T-helper 1 cell treated with Interleukin-12 subunit alpha and Interleukin-12 subunit beta and Interleukin-4 antibody, amounts not matched to agents 30 ng/mL and 1 ng/mL, for 36 hours (primary cell): ENCODE data around the gene NRN1. TPM values are rescaled to one million over a fixed set of nuclear protein-coding genes. Genes with fewer than 3 reads are reported as not detected.
"Not testable (repeated sequence)": the region's sequence is repeated elsewhere in the genome, so short reads cannot be mapped to it uniquely, and the experiment has no call there.

Experiments
- intact Hi-C: fragments of 100-400 bp; cut with micrococcal nuclease; formaldehyde crosslinking; loops from one replicate; pipeline ENCODE4 v1.15.1; 2024
- total RNA-seq: library from RNA; stranded (reverse); gene quantifications from 2 replicates; pipeline ENCODE4 v1.2.3, GENCODE V29; 2022

Gene NRN1
- total RNA-seq, 1 donor from 2014 or later, result 3.1 TPM

DNA sequence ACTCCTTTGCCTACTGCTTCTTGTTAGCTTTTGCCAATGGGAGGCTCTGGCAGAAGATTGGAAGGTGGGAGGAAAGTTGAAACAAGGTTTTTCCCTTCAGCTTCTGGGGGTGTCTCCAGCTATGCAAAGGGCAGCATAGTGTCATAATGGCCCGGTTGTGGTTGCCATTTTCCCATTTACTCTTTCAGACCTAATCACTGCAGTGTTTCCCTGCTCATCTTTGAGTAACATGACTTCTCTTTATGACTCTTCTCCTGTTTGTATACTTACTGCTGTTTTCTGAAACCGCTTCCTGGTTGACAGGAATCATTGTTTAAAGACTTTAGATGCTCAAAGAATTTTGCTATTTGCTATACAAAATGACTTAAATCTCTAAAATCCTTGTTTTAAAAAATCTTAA lies 19.9 kb downstream of the NRN1 start:
- intact Hi-C loops, result loop anchor here (10.0 kb wide), 1 partner anchor 812 kb away; no protein-coding TSS in a partner anchor

DNA sequence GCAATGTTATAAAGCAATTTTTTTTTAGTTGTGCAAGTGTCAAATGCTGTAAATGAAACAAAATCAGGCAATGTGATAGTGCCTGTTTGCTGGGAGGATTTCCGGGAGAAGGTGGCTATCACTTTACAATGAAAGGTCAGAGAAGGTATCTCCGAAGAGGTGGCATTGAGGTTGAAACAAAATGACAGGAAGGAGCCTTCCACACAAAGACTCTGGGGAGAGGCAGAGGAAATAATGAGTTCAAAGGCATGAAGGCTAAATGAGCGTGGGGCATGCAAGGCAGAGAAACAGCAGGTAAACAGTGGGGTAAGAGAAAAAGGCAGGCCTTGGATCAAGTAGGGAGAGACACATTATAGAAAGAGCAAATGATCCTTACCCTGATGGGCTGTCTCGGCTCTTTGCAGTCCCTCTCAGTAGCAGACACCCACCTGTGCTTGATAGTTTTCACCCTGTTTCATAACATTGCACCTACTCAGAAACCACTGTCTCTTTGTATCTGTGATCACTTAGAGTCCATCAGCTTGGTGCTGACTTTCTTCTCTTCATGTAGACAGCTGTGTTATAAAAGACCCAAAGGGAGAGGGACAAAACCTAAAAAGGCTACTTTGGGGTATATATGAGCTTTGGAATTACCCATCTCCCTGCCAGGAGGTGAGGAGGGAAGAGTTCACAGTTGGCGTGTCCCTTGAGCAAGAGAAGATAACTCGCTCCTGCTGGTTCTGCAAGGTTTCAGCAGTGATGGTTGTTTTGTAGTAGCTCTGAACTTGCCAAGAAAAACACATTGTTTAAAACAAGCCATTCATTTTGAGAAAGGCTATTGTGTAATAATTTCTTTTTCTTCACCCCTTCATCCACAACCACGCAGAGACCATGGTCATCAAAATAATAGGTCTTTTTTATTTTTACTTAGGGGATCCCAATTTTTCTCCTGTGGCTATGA lies 22.3 kb downstream of the NRN1 start:
- intact Hi-C loops, result loop anchor here (5.0 to 10.0 kb wide), 3 partner anchors 172 to 810 kb away; no protein-coding TSS in a partner anchor

DNA sequence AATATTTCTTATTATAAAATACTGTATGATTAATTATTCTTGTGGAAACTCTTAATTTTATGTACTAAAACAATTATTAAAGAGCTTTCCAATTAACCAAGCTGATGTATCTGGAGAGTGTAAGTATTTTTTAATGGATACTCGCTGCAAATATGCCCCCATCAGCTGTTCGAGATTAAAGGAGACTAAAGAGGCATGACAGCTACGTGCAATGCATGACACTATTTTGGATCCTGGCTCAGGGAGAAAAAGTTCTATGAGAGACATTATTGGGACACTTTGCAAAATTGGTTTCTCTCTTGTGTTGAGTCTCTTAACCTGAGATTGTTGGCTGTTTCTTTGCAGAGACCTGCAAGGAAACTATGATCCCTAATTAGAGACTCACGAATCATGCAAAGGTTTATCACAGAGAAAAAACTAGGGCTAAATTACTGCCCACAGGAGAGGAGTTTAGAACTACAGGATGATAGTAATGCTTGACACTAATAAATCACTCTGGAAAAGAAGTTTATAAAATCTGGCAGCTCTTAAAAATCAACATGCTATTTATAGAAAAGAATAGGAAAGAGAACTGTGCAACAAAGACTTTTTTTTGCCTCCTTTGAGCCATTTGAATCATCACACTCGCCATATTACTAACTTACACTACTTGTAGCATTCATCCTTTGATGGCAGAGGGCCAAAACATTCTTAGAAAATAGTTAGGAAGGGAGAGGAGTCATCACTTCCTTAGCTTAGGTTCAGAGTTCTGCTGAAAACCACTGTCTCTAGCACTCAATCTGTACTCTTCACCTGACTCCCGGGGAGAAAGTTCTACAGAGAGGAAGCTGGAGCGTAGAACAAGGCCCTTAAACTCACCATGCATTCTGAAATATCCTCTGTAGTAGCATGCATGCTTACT lies 25.3 kb downstream of the NRN1 start:
- intact Hi-C loops, result loop anchor here (5.0 to 10.0 kb wide), 3 partner anchors 169 to 807 kb away; no protein-coding TSS in a partner anchor

DNA sequence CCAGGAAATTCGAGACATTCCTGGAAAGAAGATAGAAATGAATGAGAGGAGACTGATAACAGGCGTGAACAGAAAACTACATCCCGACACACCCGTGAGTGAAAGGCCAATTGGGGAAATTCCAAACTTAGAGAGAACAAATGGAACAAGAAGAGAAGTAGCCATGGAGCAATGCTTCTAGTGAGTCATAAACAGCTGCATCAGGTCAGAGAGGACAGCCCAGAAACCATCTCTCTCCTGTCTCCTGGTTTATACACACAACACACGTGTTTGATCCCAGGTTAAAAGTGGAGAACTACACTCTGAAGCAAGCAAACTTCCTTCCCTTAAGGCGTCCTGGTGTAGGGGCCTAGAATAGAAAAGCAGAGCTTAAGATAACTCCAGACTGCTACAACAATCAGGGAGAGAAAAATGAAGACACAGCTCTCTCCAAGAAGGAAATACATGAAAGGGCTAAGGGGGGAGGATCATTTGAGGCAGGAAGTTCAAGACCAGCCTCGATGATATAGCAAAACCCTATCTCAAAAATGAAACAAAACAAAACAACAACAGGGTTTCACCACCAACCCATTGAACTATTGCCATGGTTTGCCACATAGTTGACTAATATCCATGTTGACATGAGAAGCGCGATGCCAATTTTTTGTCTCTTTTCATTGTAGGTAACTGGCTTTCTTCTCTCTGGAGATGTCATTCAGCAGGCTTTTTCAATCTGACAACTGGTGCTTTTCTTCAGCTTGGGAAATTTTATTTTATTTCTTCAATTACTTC lies 26.9 kb downstream of the NRN1 start:
- intact Hi-C loops, result loop anchor here (5.0 to 10.0 kb wide), 3 partner anchors 168 to 805 kb away; no protein-coding TSS in a partner anchor

DNA sequence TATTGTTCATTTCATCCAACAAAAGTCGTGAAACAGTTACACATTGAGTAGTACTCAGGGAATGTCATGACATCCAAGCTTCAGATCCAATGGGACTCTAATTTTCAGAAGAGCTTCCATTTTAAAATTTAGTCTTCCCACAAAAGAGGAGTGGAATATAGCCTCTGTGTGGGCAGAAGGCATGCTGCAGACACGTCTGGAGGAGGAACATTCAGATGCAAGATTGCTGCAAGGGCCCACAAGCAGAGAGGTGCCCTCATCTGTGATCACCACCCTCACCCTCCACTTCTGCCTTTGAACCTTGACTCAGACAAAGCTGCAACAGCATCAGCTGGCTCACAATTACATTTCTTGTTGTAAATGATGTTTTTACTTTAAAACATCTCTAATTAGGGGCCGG lies 29.9 kb downstream of the NRN1 start:
- intact Hi-C loops, result no loop called here

DNA sequence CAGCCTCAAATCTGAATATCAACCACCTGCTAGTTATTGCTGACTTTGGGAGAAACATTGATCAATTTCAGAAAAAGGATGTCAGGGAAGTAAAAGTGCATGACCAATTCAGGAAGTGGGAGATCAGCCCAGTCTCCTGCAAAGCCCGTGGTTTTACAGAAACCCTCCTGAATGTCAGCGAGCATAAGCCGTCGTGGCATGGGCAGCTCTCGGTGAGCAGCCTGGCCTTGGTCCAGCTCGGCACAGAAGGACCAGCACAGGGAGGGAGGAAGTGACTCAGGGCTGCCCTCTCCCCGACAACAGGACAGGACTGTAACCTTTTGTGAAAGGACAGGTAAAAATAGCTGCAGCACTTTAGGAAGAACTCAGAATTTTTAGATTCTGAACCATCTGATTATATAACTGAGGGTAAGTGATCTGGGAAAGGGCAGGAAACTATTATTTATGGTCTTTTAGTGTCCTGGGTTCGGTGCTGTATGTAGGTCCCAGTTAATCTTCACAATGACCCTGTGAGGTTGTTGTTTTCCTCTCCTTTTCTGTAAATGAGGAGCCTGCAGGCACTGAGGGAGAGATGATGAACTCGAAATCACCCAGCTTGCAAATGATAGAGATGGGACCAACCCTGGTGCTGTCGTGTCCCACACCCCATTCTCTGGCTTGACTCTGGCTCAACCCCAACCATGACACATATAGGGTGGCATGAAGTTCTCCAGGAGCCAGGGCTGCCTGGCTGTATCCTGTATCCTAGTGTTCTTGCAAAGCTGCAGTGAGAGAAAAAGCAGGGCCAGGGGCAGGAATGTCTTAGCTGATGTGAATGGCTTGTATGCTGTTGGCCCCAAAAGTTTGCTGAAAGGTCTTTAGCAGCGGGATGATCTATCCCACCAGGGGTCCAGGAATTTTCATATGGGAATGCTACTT lies 37.6 kb downstream of the NRN1 start:
- intact Hi-C loops, result no loop called here

DNA sequence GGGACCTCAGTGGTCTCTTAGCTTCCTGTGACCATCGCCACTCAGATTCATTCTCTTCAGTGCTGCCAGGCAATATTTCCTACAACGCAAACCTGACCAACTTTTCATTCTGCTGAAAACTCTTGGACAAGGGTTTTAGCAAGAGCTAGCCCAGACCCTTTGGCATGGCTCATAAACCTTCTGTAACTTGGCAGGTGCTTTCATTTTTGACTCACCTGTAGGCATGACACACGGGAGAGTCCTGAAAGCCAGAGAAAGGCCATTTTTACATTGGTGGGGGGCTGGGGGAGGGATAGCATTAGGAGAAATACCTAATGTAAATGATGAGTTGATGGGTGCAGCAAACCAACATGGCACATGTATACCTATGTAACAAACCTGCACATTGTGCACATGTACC lies 38.7 kb downstream of the NRN1 start:
- intact Hi-C loops, result not testable (repeated sequence)

DNA sequence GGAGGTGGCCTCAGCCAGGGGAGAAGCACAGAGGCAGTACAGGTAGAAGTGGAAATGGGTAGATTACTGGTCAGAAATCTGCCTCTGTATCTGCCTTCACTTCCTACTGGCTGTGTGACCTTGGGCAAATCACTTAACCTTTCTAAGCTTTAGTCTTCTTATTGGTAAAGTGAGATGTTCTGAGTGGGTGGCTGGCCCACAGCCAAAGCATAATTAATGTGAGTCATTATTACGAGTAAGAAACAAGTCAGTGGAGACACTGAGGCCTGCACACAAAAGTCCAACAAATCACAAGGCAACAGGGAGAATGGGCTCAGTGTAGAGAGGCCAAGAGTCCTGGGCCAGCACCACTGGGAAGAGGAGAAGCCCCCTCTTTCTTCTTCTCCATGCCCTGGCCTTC lies 39.1 kb downstream of the NRN1 start:
- intact Hi-C loops, result no loop called here

DNA sequence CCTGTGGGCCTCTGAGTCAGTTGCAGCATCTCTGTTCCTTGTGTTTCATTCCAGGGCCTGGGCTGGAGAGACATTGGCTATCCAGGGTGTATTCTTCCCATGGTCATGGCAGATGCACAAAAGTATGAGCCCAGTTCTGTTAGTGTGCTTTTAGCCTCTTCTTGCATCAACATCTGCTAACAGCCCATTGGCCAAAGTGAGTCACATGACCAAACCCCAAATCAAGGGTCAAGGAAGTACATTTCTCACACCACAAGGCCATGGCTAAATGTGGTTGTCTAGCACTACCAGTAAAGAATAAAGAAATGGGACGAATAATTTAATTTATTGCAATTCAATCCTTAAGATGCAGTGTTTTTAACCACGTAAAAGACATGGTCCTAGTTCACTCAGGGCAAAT lies 43.9 kb downstream of the NRN1 start:
- intact Hi-C loops, result no loop called here

DNA sequence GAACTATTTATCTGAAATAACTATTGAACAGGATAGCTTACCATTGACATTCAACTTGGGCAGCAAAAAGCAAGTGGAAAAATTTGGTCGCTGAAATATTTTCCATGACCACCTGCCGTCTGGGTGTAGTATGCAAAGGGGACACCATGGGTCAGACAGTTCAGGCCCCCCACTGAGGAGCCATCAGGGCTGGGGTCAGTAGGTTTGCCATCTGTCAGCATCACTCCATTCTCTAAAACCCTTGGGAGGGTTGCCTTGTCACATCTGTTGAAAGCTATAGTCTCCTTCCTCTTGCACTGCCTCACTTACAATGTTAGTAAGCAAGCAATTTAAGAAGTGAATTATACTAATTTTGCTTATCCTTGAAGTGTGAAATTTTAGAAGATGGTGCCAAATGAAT lies 44.9 kb downstream of the NRN1 start:
- intact Hi-C loops, result no loop called here

DNA sequence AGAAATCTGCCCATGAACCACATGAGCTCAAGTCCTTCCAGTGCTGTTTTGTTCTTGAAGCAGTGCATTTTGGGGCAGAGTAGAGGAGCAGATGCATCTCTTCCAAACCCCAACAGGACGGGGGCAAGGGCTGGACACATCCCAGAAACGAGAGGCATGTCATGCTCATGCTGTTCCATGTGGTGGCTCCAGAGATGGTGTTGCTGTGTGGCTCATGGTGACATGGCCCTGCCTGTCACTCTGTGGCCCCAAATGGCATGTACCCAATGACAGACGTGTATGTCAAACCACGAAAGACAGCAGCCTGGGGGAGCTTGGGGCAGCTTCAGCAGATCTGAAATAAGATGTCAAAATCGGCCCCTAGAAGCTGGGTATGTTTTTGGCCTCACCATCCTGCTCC lies 46.3 kb downstream of the NRN1 start:
- intact Hi-C loops, result no loop called here

DNA sequence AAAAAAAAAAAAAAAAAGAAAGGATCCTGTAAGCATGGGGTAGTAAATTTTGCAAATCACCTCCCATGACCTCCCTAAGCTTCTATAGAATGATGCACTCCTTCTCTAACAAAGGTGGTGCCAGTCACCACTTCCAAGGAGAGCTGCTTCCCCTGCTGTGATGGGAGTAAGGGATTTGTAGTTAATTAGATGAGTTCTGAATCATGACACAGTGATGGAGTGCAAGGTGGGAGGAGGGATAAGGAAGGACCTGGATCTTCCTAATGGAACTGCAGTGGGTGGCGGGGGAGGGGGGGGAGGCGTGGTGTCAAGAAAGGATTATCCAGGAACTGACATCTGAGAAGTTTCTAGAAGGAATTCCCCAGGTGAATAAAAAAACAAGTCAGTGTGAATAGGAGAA lies 47.8 kb downstream of the NRN1 start:
- intact Hi-C loops, result loop anchor here (10.0 kb wide), 1 partner anchor 176 kb away; no protein-coding TSS in a partner anchor

DNA sequence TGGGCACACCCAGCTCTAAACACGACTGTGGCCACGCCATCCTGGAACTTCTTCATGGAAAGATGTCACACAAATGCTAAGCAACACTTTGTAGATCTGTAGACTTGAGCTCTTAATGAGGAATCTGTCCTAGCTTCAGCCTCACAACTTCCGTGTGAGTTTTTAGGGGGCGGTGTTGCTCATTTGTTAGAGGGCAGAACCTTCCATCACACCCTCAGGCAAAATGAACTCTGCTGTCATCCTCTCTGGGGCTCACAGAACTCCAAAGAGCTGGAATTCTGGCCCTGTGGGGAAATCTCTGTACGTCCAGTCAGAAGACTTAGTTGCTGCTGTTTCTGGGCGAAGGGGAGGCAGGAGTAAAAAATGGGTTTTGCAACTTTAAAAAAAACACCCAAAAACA lies 49.8 kb downstream of the NRN1 start:
- intact Hi-C loops, result loop anchor here (10.0 kb wide), 1 partner anchor 178 kb away; no protein-coding TSS in a partner anchor

DNA sequence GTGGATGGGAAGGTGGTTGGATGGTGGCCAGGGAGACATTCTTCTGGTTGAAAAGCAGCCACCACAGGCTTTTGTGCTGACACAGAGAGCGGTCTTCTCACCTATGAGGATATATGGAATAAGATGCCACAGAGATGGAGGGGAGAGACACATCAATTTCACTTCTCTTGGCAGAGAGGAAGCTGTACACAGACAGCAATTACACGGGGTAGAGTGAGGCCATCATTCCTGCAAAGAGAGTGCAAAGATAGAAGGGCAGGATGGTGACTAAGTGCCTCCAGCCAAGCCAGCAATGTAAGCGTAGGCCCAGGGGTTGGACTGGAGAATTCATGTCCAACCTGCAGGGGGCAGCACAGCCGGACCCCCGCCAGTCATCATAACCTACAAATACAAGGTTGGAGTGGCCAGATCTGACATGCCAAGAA lies 56.4 kb downstream of the NRN1 start:
- intact Hi-C loops, result loop anchor here (1.0 to 10.0 kb wide), 2 partner anchors 184 to 597 kb away; no protein-coding TSS in a partner anchor
